Duodenal mucosa (tissue), 2 donors: Measurements from ENCODE around the gene ADARB2.
"Not testable (repeated sequence)": the region's sequence is repeated elsewhere in the genome, so short reads cannot be mapped to it uniquely, and the experiment has no call there.

Experiments used
- H3K27ac ChIP-seq: one replicate; pipeline ENCODE4 v1.7.0; 2013; ENCODE audit warnings: low read depth, low read length
- H3K27me3 ChIP-seq, 2 donors: one replicate each; pipeline ENCODE4 v1.7.0; 2013; ENCODE audit warnings: low read length in 2 of 2, control low read depth in 1 of 2; ENCODE audit not compliant: insufficient read depth in 2 of 2, control insufficient read depth in 1 of 2
- H3K36me3 ChIP-seq, 2 donors: one replicate each; pipeline ENCODE4 v1.7.0; 2013; ENCODE audit warnings: low read length in 2 of 2, control low read depth in 1 of 2; ENCODE audit not compliant: insufficient read depth in 2 of 2, control insufficient read depth in 1 of 2
- H3K4me1 ChIP-seq, 2 donors: one replicate each; pipeline ENCODE4 v1.7.0; 2013; ENCODE audit warnings: low read length in 2 of 2, control low read depth in 1 of 2; ENCODE audit not compliant: insufficient read depth in 2 of 2, control insufficient read depth in 1 of 2
- H3K4me3 ChIP-seq, 2 donors: one replicate each; pipeline ENCODE4 v1.7.0; 2013; ENCODE audit warnings: low read length in 2 of 2, low read depth in 1 of 2
- H3K9ac ChIP-seq, 2 donors: one replicate each; pipeline ENCODE4 v1.7.0; 2013; ENCODE audit warnings: low read length in 2 of 2, low read depth in 1 of 2
- H3K9me3 ChIP-seq, 2 donors: one replicate each; pipeline ENCODE4 v1.7.0; 2013; ENCODE audit warnings: low read length in 2 of 2, control low read depth in 1 of 2; ENCODE audit not compliant: control insufficient read depth in 1 of 2

Gene ADARB2

GRCh38 chr10:1249142-1249920 lies 488.0 kb downstream of the ADARB2 start:
- Histone ChIP-seq H3K4me3 (no peak overlapping the region), H3K9ac (no peak overlapping the region), H3K4me1 (no peaks in the 10 kb centered on the region)

GRCh38 chr10:1248262-1248630 lies 489.1 kb downstream of the ADARB2 start:
- not testable (repeated sequence) for H3K9me3 ChIP-seq

More at GRCh38 chr10:1249142-1249920, 488.0 kb downstream of the ADARB2 start:
- no peak overlapping the region for H3K27ac ChIP-seq
- H3K27me3 ChIP-seq: peaks cover 0 to 3% of the 10 kb centered on the region in 2 donors
- no peaks in the 10 kb centered on the region for H3K36me3 ChIP-seq
- no peaks in the 10 kb centered on the region for H3K9me3 ChIP-seq

GRCh38 chr10:1247598-1248261 lies 489.6 kb downstream of the ADARB2 start:
- no peaks in the 10 kb centered on the region for H3K4me1 ChIP-seq
- H3K36me3 ChIP-seq: no peaks in the 10 kb centered on the region
- H3K9me3 ChIP-seq: no peaks in the 10 kb centered on the region
- H3K27ac ChIP-seq: no peak overlapping the region
- no peaks in the 10 kb centered on the region for H3K27me3 ChIP-seq
- no peak overlapping the region for H3K4me3 ChIP-seq
- no peak overlapping the region for H3K9ac ChIP-seq

More at GRCh38 chr10:1248262-1248630, 489.1 kb downstream of the ADARB2 start:
- not testable (repeated sequence) for H3K27me3 ChIP-seq, H3K9ac ChIP-seq, H3K4me1 ChIP-seq, H3K4me3 ChIP-seq, H3K36me3 ChIP-seq, H3K27ac ChIP-seq

GRCh38 chr10:1244493-1244892 lies 492.8 kb downstream of the ADARB2 start:
- H3K4me1 ChIP-seq: no peaks in the 10 kb centered on the region
- no peak overlapping the region for H3K4me3 ChIP-seq
- peaks cover 13 to 24% of the 10 kb centered on the region in 2 donors for H3K27me3 ChIP-seq
- H3K9ac ChIP-seq: no peak overlapping the region
- H3K9me3 ChIP-seq: no peaks in the 10 kb centered on the region
- H3K27ac ChIP-seq: no peak overlapping the region
- no peaks in the 10 kb centered on the region for H3K36me3 ChIP-seq

GRCh38 chr10:1243486-1244234 lies 493.7 kb downstream of the ADARB2 start:
- Histone ChIP-seq H3K4me3 (no peak overlapping the region), H3K27ac (no peak overlapping the region), H3K27me3 (peaks cover 13 to 24% of the 10 kb centered on the region in 2 donors), H3K9me3 (no peaks in the 10 kb centered on the region), H3K36me3 (no peaks in the 10 kb centered on the region), H3K9ac (no peak overlapping the region), H3K4me1 (no peaks in the 10 kb centered on the region)

GRCh38 chr10:1242975-1243374 lies 494.4 kb downstream of the ADARB2 start:
- Histone ChIP-seq H3K9ac (no peak overlapping the region), H3K9me3 (no peaks in the 10 kb centered on the region), H3K27ac (no peak overlapping the region), H3K4me1 (no peaks in the 10 kb centered on the region), H3K4me3 (no peak overlapping the region), H3K36me3 (no peaks in the 10 kb centered on the region), H3K27me3 (peaks cover 13 to 24% of the 10 kb centered on the region in 2 donors)

GRCh38 chr10:1241973-1242935 lies 495.1 kb downstream of the ADARB2 start:
- Histone ChIP-seq H3K27ac (no peak overlapping the region), H3K36me3 (no peaks in the 10 kb centered on the region), H3K9me3 (no peaks in the 10 kb centered on the region), H3K4me1 (no peaks in the 10 kb centered on the region), H3K9ac (no peak overlapping the region), H3K27me3 (peaks cover 13 to 24% of the 10 kb centered on the region in 2 donors), H3K4me3 (no peak overlapping the region)

- Histone ChIP-seq H3K27ac (no peak overlapping the region), H3K27me3 (peaks cover 13 to 24% of the 10 kb centered on the region in 2 donors), H3K9ac (no peak overlapping the region)
These were observed 495.9 kb downstream of the ADARB2 start for GRCh38 chr10:1241322-1241890.

GRCh38 chr10:1240341-1240775 lies 497.0 kb downstream of the ADARB2 start:
- H3K36me3 ChIP-seq: no peaks in the 10 kb centered on the region
- no peaks in the 10 kb centered on the region for H3K9me3 ChIP-seq
- H3K27me3 ChIP-seq: peaks cover 13 to 24% of the 10 kb centered on the region in 2 donors
- no peaks in the 10 kb centered on the region for H3K4me1 ChIP-seq
- no peak overlapping the region for H3K27ac ChIP-seq
- H3K9ac ChIP-seq: no peak overlapping the region
- no peak overlapping the region for H3K4me3 ChIP-seq

More at GRCh38 chr10:1241322-1241890, 495.9 kb downstream of the ADARB2 start:
- no peaks in the 10 kb centered on the region for H3K4me1 ChIP-seq
- no peaks in the 10 kb centered on the region for H3K9me3 ChIP-seq
- H3K4me3 ChIP-seq: no peak overlapping the region
- H3K36me3 ChIP-seq: no peaks in the 10 kb centered on the region
